ENCODE results near the gene KRTAP12-3.
"Not testable (repeated sequence)": the region's sequence is repeated elsewhere in the genome, so short reads cannot be mapped to it uniquely, and the experiment has no call there.

The KRTAP12-3 gene

GRCh38 chr21:44656868-44657267 is 864 bp upstream of the KRTAP12-3 start:
- no peaks in the 10 kb centered on the region for H3K4me1 ChIP-seq (ENCODE audit: control insufficient read depth, insufficient read depth, low read length)
- no peaks in the 10 kb centered on the region for H3K9me3 ChIP-seq (replicated peaks; ENCODE audit: low read length)
- no peak overlapping the region for H3K4me3 ChIP-seq (ENCODE audit: low read length)
- peaks cover 29% of the 10 kb centered on the region for H3K27me3 ChIP-seq (ENCODE audit: control insufficient read depth, insufficient read depth, low read length)
- H3K9ac ChIP-seq (ENCODE audit: low read depth, low read length): no peak overlapping the region
- H3K4me2 ChIP-seq (ENCODE audit: low read length): no peak overlapping the region
- H3K36me3 ChIP-seq (ENCODE audit: insufficient read depth, low read length): no peaks in the 10 kb centered on the region

- Histone ChIP-seq H3K9me3 (replicated peaks; ENCODE audit: low read length) (no peaks in the 10 kb centered on the region), H3K4me2 (ENCODE audit: low read length) (no peak overlapping the region), H3K36me3 (ENCODE audit: insufficient read depth, low read length) (no peaks in the 10 kb centered on the region), H3K9ac (ENCODE audit: low read depth, low read length) (no peak overlapping the region), H3K27me3 (ENCODE audit: control insufficient read depth, insufficient read depth, low read length) (peaks cover 34% of the 10 kb centered on the region), H3K4me1 (ENCODE audit: control insufficient read depth, insufficient read depth, low read length) (no peaks in the 10 kb centered on the region), H3K4me3 (ENCODE audit: low read length) (no peak overlapping the region)
These were observed 794 bp downstream of the KRTAP12-3 start for GRCh38 chr21:44658541-44658910.

GRCh38 chr21:44658913-44659595 is 1.3 kb downstream of the KRTAP12-3 start:
- Histone ChIP-seq H3K4me3 (ENCODE audit: low read length) (no peak overlapping the region), H3K4me1 (ENCODE audit: control insufficient read depth, insufficient read depth, low read length) (no peaks in the 10 kb centered on the region), H3K36me3 (ENCODE audit: insufficient read depth, low read length) (no peaks in the 10 kb centered on the region), H3K27me3 (ENCODE audit: control insufficient read depth, insufficient read depth, low read length) (peaks cover 29% of the 10 kb centered on the region), H3K9me3 (replicated peaks; ENCODE audit: low read length) (no peaks in the 10 kb centered on the region), H3K4me2 (ENCODE audit: low read length) (no peak overlapping the region), H3K9ac (ENCODE audit: low read depth, low read length) (no peak overlapping the region)

GRCh38 chr21:44661567-44661966 is 3.8 kb downstream of the KRTAP12-3 start:
- H3K27me3 ChIP-seq (ENCODE audit: control insufficient read depth, insufficient read depth, low read length): peaks cover 30% of the 10 kb centered on the region
- not testable (repeated sequence) for H3K4me3 ChIP-seq (ENCODE audit: low read length)

GRCh38 chr21:44664691-44665090 is 7.0 kb downstream of the KRTAP12-3 start:
- H3K4me2 ChIP-seq (ENCODE audit: low read length): no peak overlapping the region
- no peaks in the 10 kb centered on the region for H3K4me1 ChIP-seq (ENCODE audit: control insufficient read depth, insufficient read depth, low read length)
- no peak overlapping the region for H3K9ac ChIP-seq (ENCODE audit: low read depth, low read length)
- H3K27me3 ChIP-seq (ENCODE audit: control insufficient read depth, insufficient read depth, low read length): peaks cover 18% of the 10 kb centered on the region
- no peaks in the 10 kb centered on the region for H3K9me3 ChIP-seq (replicated peaks; ENCODE audit: low read length)
- no peak overlapping the region for H3K4me3 ChIP-seq (ENCODE audit: low read length)
- no peaks in the 10 kb centered on the region for H3K36me3 ChIP-seq (ENCODE audit: insufficient read depth, low read length)

More at GRCh38 chr21:44661567-44661966, 3.8 kb downstream of the KRTAP12-3 start:
- not testable (repeated sequence) for H3K4me2 ChIP-seq (ENCODE audit: low read length); H3K4me1 ChIP-seq (ENCODE audit: control insufficient read depth, insufficient read depth, low read length); H3K9ac ChIP-seq (ENCODE audit: low read depth, low read length); H3K9me3 ChIP-seq (replicated peaks; ENCODE audit: low read length); H3K36me3 ChIP-seq (ENCODE audit: insufficient read depth, low read length)

- Histone ChIP-seq H3K4me3 (ENCODE audit: low read length) (no peak within 1 kb of the TSS), H3K4me1 (ENCODE audit: control insufficient read depth, insufficient read depth, low read length) (no peaks in the 10 kb centered on the region), H3K27me3 (ENCODE audit: control insufficient read depth, insufficient read depth, low read length) (peaks cover 18% of the 10 kb centered on the region), H3K9ac (ENCODE audit: low read depth, low read length) (no peak within 1 kb of the TSS), H3K4me2 (ENCODE audit: low read length) (no peak within 1 kb of the TSS), H3K36me3 (ENCODE audit: insufficient read depth, low read length) (no peaks in the 10 kb centered on the region), H3K9me3 (replicated peaks; ENCODE audit: low read length) (no peaks in the 10 kb centered on the region)
These were observed 8.9 kb downstream of the KRTAP12-3 start, which contains the start of gene KRTAP12-2 for GRCh38 chr21:44666401-44667320. TSS of gene KRTAP12-2 (minus strand) at chr21:44666927. CDS start at chr21:44666886, 41 bp downstream.

GRCh38 chr21:44667612-44668011 is 9.9 kb downstream of the KRTAP12-3 start:
- Histone ChIP-seq H3K36me3 (ENCODE audit: insufficient read depth, low read length) (no peaks in the 10 kb centered on the region), H3K27me3 (ENCODE audit: control insufficient read depth, insufficient read depth, low read length) (peaks cover 12% of the 10 kb centered on the region), H3K9me3 (replicated peaks; ENCODE audit: low read length) (no peaks in the 10 kb centered on the region), H3K4me1 (ENCODE audit: control insufficient read depth, insufficient read depth, low read length) (no peaks in the 10 kb centered on the region), H3K9ac (ENCODE audit: low read depth, low read length) (no peak overlapping the region), H3K4me3 (ENCODE audit: low read length) (no peak overlapping the region), H3K4me2 (ENCODE audit: low read length) (no peak overlapping the region)

GRCh38 chr21:44670642-44671432 is 13.1 kb downstream of the KRTAP12-3 start:
- Histone ChIP-seq H3K4me2 (ENCODE audit: low read length) (no peak overlapping the region), H3K4me1 (ENCODE audit: control insufficient read depth, insufficient read depth, low read length) (no peaks in the 10 kb centered on the region), H3K4me3 (ENCODE audit: low read length) (no peak overlapping the region), H3K9me3 (replicated peaks; ENCODE audit: low read length) (no peaks in the 10 kb centered on the region), H3K9ac (ENCODE audit: low read depth, low read length) (no peak overlapping the region), H3K27me3 (ENCODE audit: control insufficient read depth, insufficient read depth, low read length) (peaks cover 16% of the 10 kb centered on the region), H3K36me3 (ENCODE audit: insufficient read depth, low read length) (no peaks in the 10 kb centered on the region)

GRCh38 chr21:44671911-44672310 is 14.2 kb downstream of the KRTAP12-3 start:
- Histone ChIP-seq H3K4me1 (ENCODE audit: control insufficient read depth, insufficient read depth, low read length) (no peaks in the 10 kb centered on the region), H3K27me3 (ENCODE audit: control insufficient read depth, insufficient read depth, low read length) (peaks cover 26% of the 10 kb centered on the region), H3K4me3 (ENCODE audit: low read length) (no peak overlapping the region), H3K36me3 (ENCODE audit: insufficient read depth, low read length) (no peaks in the 10 kb centered on the region), H3K4me2 (ENCODE audit: low read length) (no peak overlapping the region), H3K9me3 (replicated peaks; ENCODE audit: low read length) (no peaks in the 10 kb centered on the region), H3K9ac (ENCODE audit: low read depth, low read length) (no peak overlapping the region)

- Histone ChIP-seq H3K36me3 (ENCODE audit: insufficient read depth, low read length) (no peaks in the 10 kb centered on the region), H3K9ac (ENCODE audit: low read depth, low read length) (no peak overlapping the region), H3K4me1 (ENCODE audit: control insufficient read depth, insufficient read depth, low read length) (no peaks in the 10 kb centered on the region), H3K4me3 (ENCODE audit: low read length) (no peak overlapping the region), H3K27me3 (ENCODE audit: control insufficient read depth, insufficient read depth, low read length) (peaks cover 61% of the 10 kb centered on the region), H3K9me3 (replicated peaks; ENCODE audit: low read length) (no peaks in the 10 kb centered on the region), H3K4me2 (ENCODE audit: low read length) (no peak overlapping the region)
These were observed 20.1 kb downstream of the KRTAP12-3 start for GRCh38 chr21:44677881-44678280.

- Histone ChIP-seq H3K4me2 (ENCODE audit: low read length) (no peak overlapping the region), H3K4me3 (ENCODE audit: low read length) (no peak overlapping the region), H3K27me3 (ENCODE audit: control insufficient read depth, insufficient read depth, low read length) (peaks cover 68% of the 10 kb centered on the region), H3K9me3 (replicated peaks; ENCODE audit: low read length) (no peaks in the 10 kb centered on the region), H3K4me1 (ENCODE audit: control insufficient read depth, insufficient read depth, low read length) (no peaks in the 10 kb centered on the region), H3K9ac (ENCODE audit: low read depth, low read length) (no peak overlapping the region), H3K36me3 (ENCODE audit: insufficient read depth, low read length) (no peaks in the 10 kb centered on the region)
These were observed 23.4 kb downstream of the KRTAP12-3 start for GRCh38 chr21:44681152-44681551.
